IPS-18a (cell line): Measurements from ENCODE around the gene SMIM41.

Experiments used
- H3K27ac ChIP-seq: one replicate; pipeline ENCODE4 v1.5.1; 2013; ENCODE audit warnings: low read length
- H3K27me3 ChIP-seq: one replicate; pipeline ENCODE4 v1.6.1; 2013; ENCODE audit warnings: mild to moderate bottlenecking, low read length; ENCODE audit not compliant: control insufficient read depth, insufficient read depth
- H3K36me3 ChIP-seq: one replicate; pipeline ENCODE4 v1.6.1; 2013; ENCODE audit warnings: low read depth, low read length; ENCODE audit not compliant: control insufficient read depth
- H3K4me1 ChIP-seq: one replicate; pipeline ENCODE4 v1.6.1; 2013; ENCODE audit warnings: low read depth, low read length; ENCODE audit not compliant: control insufficient read depth
- H3K4me3 ChIP-seq: one replicate; pipeline ENCODE4 v1.5.1; 2013; ENCODE audit warnings: low read length
- H3K9ac ChIP-seq: one replicate; pipeline ENCODE4 v1.6.1; 2013; ENCODE audit warnings: mild to moderate bottlenecking, low read length, moderate library complexity
- H3K9me3 ChIP-seq: one replicate; pipeline ENCODE4 v1.6.1; 2013; ENCODE audit warnings: low read depth, low read length; ENCODE audit not compliant: control insufficient read depth

SMIM41 gene

GRCh38 chr12:52060498-52061177 lies 18.9 kb upstream of the SMIM41 start:
- Histone ChIP-seq H3K9ac (no peak overlapping the region), H3K36me3 (peaks cover 15% of the 10 kb centered on the region), H3K27ac (no peak overlapping the region)

GRCh38 chr12:52061470-52062166 lies 17.9 kb upstream of the SMIM41 start:
- Histone ChIP-seq H3K4me3 (no peak overlapping the region), H3K4me1 (no peaks in the 10 kb centered on the region), H3K27ac (no peak overlapping the region), H3K9ac (no peak overlapping the region), H3K27me3 (no peaks in the 10 kb centered on the region), H3K36me3 (peaks cover 14% of the 10 kb centered on the region), H3K9me3 (no peaks in the 10 kb centered on the region)

More at GRCh38 chr12:52060498-52061177, 18.9 kb upstream of the SMIM41 start:
- H3K27me3 ChIP-seq, result no peaks in the 10 kb centered on the region
- H3K4me3 ChIP-seq, result no peak overlapping the region
- H3K4me1 ChIP-seq, result no peaks in the 10 kb centered on the region
- no peaks in the 10 kb centered on the region for H3K9me3 ChIP-seq

GRCh38 chr12:52062167-52063081 lies 17.1 kb upstream of the SMIM41 start:
- H3K4me1 ChIP-seq, result no peaks in the 10 kb centered on the region
- H3K9ac ChIP-seq, result no peak overlapping the region
- peaks cover 7% of the 10 kb centered on the region for H3K36me3 ChIP-seq
- H3K9me3 ChIP-seq, result no peaks in the 10 kb centered on the region
- H3K4me3 ChIP-seq, result no peak overlapping the region
- no peaks in the 10 kb centered on the region for H3K27me3 ChIP-seq
- no peak overlapping the region for H3K27ac ChIP-seq

DNA sequence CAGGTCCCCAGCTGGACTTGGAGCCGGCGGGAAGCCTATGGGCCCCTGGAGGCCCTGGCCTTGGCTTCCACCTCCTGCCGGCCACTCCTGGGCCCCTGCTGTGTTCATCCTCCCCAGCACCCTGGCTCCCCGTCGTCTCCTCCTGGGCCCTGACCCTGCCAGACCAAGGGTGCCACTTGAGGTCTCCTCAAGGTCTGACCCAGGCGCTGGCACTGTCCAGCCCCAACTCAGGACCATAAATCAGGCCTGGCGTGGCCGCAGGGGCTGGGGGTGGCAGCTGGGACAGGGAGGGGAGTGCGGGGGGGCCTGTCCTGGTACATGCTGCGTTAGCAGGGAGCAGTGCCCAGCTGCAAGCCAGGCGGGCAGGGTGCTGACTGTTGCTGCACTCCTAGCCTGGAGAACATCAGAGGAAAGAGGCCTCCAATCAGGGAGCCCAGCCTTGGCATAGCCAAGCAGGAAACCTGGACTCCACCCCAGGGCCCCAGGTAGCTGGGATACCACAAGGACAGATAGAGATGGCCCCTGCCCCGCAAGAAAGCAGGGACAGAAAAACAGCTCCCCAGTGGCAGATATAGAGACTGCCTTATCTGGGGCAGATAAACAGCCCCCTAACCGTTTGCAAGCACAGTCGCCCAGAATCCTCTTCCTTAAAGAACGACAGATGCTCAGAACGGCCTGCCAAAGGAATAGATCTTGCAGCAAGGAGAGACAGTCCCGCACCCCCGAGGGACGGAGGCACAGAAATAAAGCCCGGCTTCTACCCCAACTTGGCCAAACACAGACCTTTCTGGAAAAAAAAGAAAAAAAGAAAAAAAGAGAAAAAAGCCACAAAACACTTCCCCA lies 16.2 kb upstream of the SMIM41 start:
- no peaks in the 10 kb centered on the region for H3K27me3 ChIP-seq
- no peak overlapping the region for H3K4me3 ChIP-seq
- H3K9ac ChIP-seq, result no peak overlapping the region
- peaks cover 7% of the 10 kb centered on the region for H3K36me3 ChIP-seq
- H3K4me1 ChIP-seq, result no peaks in the 10 kb centered on the region
- no peaks in the 10 kb centered on the region for H3K9me3 ChIP-seq
- H3K27ac ChIP-seq, result no peak overlapping the region

- no peaks in the 10 kb centered on the region for H3K9me3 ChIP-seq
- peaks cover 2% of the 10 kb centered on the region for H3K4me1 ChIP-seq
- H3K4me3 ChIP-seq, result no peak overlapping the region
- H3K36me3 ChIP-seq, result peaks cover 3% of the 10 kb centered on the region
- no peak overlapping the region for H3K9ac ChIP-seq
- H3K27me3 ChIP-seq, result no peaks in the 10 kb centered on the region
- H3K27ac ChIP-seq, result no peak overlapping the region
These were observed 15.4 kb upstream of the SMIM41 start for GRCh38 chr12:52063981-52064649.

DNA sequence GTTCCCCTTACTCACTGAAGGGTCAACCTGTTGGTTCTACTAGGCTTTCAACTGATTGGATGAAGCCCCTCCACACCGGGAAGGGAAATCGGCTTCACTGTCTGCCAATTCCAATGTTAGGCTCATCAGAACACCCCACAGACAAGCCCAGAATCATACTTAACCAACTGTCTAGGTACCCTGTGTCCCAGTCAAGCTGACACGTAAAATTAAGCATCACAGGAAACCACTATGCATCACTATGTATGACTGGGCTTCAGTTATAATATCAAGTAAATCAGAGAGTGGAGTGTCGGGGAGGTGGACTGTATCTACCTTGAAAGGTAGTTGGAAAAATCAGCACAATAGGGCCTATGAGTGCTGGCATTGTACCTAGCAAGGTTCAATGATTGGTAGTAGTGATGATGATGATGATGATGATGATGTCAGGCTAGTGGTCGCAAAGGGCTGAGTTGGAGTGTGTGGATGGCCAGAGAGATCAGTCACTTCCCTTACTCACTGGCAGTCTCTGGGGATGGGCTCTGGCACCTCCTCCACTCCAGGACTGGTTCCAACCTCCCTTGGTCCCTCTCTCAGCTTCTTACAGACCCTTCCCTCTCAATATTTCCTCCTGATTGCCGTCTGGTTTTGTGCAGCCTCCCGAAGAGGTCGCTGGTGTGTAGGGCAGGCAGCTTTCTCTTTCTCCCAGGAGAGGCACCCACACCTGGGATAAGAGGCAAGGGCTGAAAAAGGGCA lies 13.0 kb upstream of the SMIM41 start:
- Histone ChIP-seq H3K9me3 (no peaks in the 10 kb centered on the region), H3K27ac (no peak overlapping the region), H3K4me3 (no peak overlapping the region), H3K27me3 (no peaks in the 10 kb centered on the region), H3K9ac (no peak overlapping the region), H3K4me1 (peaks cover 14% of the 10 kb centered on the region), H3K36me3 (no peaks in the 10 kb centered on the region)

- Histone ChIP-seq H3K9ac (no peak overlapping the region), H3K27me3 (no peaks in the 10 kb centered on the region), H3K9me3 (no peaks in the 10 kb centered on the region), H3K27ac (no peak overlapping the region), H3K4me1 (peaks cover 14% of the 10 kb centered on the region), H3K36me3 (peaks cover 2% of the 10 kb centered on the region), H3K4me3 (no peak overlapping the region)
These were observed 12.5 kb upstream of the SMIM41 start for GRCh38 chr12:52067081-52067374.

DNA sequence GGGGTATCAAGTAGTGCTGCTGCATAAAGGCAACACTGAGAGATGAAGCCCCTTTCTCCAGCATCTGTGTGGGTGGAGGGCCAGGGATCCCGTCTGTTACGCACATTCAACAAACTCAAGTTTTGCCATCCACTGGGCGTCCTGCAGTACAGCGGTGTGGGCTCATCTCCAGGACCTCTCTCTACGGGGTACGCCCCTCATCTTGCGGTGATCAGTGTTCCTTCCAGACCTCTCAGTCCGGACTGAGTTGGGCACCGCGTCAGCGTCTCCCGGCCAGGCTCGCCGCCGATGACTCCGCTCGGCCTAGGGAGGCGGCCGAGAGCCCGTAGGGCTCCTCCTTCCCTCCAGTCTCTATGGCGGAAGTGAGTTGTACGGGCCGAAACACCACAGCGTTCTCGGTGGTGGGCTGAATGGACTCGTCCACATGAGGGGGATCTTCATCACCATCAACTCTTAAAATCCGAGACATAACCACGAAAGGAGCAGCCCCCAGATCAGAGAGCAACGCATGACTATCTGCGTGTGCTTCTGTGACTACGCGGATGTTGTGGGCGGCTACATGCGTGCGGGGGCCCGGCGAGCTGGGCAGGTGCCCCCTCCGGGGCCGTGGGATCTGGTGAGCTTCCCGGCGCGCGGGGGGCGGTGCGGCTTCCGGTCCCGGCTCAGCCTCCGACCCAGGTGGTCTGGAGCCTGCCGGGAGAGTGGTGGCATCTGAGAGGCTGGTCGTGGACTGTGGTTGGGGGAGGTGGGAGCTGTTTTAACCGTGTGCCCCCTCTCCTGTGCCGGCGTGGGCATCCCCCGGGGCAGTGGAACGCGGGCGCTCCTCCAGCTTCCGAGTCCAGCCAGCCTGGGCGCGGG lies 9.9 kb upstream of the SMIM41 start, which contains the start of gene ATG101:
ATG101 (plus strand) TSS at position 652 of the 858 bp plus-strand sequence. CDS start 3,673 bp downstream, outside the sequence.
- H3K4me3 ChIP-seq, result peak within 1 kb of the TSS; percentile 97
- peaks cover 24% of the 10 kb centered on the region for H3K36me3 ChIP-seq
- H3K9ac ChIP-seq, result peak within 1 kb of the TSS; percentile 95
- no peaks in the 10 kb centered on the region for H3K27me3 ChIP-seq
- H3K9me3 ChIP-seq, result no peaks in the 10 kb centered on the region
- peak within 1 kb of the TSS; percentile 100 for H3K27ac ChIP-seq
- H3K4me1 ChIP-seq, result peaks cover 14% of the 10 kb centered on the region

DNA sequence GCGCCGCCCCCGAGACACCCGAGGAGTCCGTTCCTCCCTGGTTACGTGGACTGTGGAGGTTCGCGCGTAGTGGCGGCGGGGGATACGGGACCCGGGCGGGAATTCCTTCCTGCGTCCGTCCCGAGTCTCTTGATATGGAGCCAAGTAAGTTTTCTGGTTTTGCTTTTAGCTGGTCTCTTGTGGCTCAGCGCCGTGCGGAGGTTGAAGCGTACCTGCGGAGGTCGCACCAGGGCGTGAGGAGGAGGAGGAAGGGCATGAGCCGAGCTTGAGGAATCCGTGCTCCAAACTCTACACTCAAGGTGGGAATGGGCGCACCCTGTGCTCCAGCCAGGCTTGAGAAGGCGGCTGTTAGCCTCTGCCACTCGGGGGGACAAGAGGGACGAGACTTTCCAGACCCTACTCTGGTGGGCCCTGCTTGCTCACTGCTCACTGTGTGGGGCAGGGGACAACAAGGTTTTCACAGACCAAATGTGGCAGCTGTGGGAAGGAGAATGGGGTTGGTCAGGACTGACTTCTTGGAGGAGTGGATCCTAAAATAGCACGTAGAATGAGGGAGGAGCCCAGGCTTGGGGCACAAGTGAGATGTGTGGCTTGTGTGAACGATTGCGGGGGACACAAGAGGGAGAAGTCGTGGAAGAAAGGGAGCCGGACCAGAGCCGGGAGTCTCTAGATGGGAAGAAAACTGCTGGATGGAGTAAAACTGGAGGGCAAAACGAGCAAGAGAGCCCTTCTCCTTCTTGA lies 9.1 kb upstream of the SMIM41 start:
- H3K4me1 ChIP-seq, result peaks cover 14% of the 10 kb centered on the region
- no peaks in the 10 kb centered on the region for H3K27me3 ChIP-seq
- peaks cover 32% of the 10 kb centered on the region for H3K36me3 ChIP-seq
- peak overlapping the region; percentile 97 for H3K4me3 ChIP-seq
- H3K9me3 ChIP-seq, result no peaks in the 10 kb centered on the region
- H3K27ac ChIP-seq, result peak overlapping the region; percentile 100
- H3K9ac ChIP-seq, result peak overlapping the region; percentile 95
